Thyroid gland (tissue), 4 donors: ENCODE data around the gene PBX1.

Experiments
- POLR2A ChIP-seq, 2 donors: fragments of 450-650 bp; IDR thresholded peaks; one replicate each; pipeline ENCODE4 v1.6.1; 2017; ENCODE audit warnings: antibody characterized with exemption in 2 of 2, mild to moderate bottlenecking in 2 of 2, moderate library complexity in 1 of 2
- TF ChIP-seq, protein P1 (sequence below), 6 experiments: fragments of 200-600 bp in 3 of 6; fragments of 450-650 bp in 3 of 6; sonication (generic) in 3 of 6; IDR thresholded peaks; one replicate each; pipeline ENCODE4 v1.5.1; 2016 to 2019; ENCODE audit warnings: antibody characterized with exemption in 6 of 6, mild to moderate bottlenecking in 2 of 6, inconsistent platforms in 1 of 6, moderate library complexity in 1 of 6

DNA sequence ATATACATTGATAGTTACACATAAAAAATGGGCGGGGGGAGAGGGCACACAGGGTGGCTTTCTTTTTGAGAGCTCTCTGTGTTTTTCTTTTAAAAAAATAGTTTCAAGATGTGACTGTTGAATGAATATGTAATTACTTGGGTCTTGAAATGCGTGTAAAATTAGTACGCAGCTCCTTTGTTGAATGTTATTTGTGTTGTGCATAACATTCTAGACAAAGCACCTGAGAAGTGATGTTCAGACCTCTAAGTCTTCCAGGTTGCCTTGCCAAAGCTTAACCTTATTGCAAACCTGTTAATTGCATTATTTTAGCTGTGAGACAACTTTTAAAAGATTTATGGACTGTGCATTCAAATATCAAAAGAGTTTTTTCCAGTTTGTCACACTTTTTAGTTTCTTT, 5.4 kb downstream of the PBX1 start:
- TF ChIP-seq, protein P1, sequence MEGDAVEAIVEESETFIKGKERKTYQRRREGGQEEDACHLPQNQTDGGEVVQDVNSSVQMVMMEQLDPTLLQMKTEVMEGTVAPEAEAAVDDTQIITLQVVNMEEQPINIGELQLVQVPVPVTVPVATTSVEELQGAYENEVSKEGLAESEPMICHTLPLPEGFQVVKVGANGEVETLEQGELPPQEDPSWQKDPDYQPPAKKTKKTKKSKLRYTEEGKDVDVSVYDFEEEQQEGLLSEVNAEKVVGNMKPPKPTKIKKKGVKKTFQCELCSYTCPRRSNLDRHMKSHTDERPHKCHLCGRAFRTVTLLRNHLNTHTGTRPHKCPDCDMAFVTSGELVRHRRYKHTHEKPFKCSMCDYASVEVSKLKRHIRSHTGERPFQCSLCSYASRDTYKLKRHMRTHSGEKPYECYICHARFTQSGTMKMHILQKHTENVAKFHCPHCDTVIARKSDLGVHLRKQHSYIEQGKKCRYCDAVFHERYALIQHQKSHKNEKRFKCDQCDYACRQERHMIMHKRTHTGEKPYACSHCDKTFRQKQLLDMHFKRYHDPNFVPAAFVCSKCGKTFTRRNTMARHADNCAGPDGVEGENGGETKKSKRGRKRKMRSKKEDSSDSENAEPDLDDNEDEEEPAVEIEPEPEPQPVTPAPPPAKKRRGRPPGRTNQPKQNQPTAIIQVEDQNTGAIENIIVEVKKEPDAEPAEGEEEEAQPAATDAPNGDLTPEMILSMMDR (IDR thresholded peaks at IDR 0.05) = no peak
- TF ChIP-seq POLR2A (IDR thresholded peaks at IDR 0.05) = no peak
